ENCODE measurements around the gene PARP3. TPM values are rescaled to one million over a fixed set of nuclear protein-coding genes. Genes with fewer than 3 reads are reported as not detected.

PARP3 gene
- total RNA-seq, 1 donor from 2014 or later: 15.2 TPM

DNA sequence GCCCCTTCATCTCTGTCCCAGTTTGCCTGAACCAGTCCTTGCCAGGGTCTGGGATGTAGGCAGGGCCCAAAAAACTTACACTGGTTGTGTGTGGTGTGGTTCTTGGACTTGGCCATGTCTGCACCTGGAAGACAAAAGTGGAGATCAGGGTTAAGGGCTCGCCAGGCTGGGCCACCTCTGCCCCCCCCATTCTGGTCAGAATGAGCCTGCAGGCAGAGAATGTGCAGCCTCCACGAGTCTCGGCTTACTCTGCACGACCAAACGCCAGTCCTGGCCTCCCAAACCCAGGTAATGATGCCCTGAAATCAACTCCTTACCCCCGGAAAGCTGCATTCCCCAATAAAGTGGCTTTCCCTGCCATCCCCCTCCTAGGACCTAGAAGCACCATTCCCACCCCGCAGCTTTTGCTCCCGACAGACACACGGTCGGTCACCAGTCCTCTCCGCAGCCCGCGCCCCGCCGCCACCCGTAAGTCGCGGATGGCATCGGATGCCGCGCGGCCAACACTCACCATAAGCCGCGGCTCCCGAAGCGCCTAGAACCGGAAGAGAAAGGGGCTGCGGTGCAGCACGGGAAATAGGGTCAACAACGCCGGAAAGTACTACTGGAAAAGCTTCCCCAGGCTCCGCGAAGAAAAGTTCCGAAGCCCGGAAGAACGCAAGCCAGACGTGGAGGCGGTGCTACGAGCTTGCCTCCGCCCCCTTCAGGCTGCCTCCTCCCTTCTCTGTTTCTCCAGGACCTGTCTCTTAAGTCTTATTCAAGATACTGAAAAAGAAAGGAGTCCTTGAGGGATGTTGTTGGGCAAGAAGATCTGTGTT lies 53.4 kb downstream of the PARP3 start, which contains the start of gene RPL29:
TSS of gene RPL29 (minus strand) at position 550 of the 818 bp plus-strand sequence. CDS start at position 116, 434 bp downstream.
- intact Hi-C loops (cut with DNase I): loop anchor here (1.0 kb wide), 1 partner anchor 53 kb away; the partner anchor contains the start of gene PARP3

DNA sequence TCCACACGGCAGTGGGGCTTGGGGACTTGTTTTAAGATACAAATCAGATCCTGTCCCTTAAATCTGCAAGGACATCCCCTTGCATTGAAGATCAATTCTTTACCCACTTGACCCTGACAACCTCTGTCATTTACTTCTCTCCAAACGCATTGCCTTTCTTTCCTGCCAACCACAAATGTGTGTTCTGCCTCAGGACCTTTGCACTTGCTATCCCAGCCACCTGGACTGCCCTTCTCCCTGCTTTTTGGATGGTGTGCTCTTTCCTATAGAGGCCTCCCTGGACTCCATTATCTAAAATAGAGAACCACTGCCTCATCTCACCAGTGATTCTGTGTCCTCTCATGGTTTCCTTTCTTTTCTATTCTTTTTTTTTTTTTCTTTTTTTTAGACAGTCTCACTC lies 55.0 kb downstream of the PARP3 start:
- intact Hi-C loops (cut with DNase I): no loop called here

More for the DNA sequence above, 53.4 kb downstream of the PARP3 start, which contains the start of gene RPL29:
- peak; percentile 96 for DNase-seq (ENCODE audit: low spot score)

DNA sequence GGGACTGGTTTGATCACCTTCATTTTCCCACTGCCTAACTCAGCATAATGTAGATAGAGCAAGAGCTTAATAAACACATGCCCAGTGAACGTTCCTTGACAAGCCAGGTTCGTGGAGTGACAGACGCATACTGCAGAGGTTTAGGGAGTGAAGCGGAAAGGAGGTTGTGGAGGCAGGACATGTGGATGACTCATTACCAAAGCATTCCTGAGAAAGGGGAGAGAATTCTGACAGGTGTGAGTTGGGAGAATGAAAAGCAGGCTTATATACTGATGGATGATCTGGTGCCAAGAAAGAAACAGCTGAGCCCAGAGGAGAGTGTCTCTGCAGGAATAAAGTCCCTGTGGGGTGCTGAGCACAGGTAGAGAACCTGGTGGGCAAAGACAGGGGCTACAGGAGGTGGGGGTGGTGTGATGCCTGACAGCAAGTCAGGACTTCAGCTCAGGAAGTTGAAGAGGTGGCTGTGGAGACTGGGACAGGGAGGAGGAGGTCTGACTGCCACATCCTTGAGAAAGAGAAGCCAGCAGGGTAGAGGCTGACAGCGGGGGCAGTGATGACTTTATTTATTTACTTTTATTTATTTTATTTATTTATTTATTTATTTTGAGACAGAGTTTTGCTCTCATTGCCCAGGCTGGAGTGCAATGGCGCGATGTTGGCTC lies 55.9 kb downstream of the PARP3 start:
- intact Hi-C loops (cut with DNase I): no loop called here
- DNase-seq (ENCODE audit: low spot score): no peak

More for the DNA sequence above, 55.0 kb downstream of the PARP3 start:
- no peak for DNase-seq (ENCODE audit: low spot score)

Other genes with a start within 250 kb of the PARP3 start
- 0.30 TPM for gene GRM2, start 235.3 kb upstream of the PARP3 start, total RNA-seq
- gene IQCF6, start 163.1 kb upstream of the PARP3 start, total RNA-seq: not detected
- gene IQCF2, start 80.7 kb upstream of the PARP3 start, total RNA-seq: not detected
- not detected for gene IQCF5, start 66.8 kb upstream of the PARP3 start, total RNA-seq
- gene IQCF1, start 39.0 kb upstream of the PARP3 start, total RNA-seq: not detected
- gene RRP9, start 459 bp upstream of the PARP3 start, total RNA-seq: 9.7 TPM
- 0.16 TPM for gene GPR62, start 13.0 kb downstream of the PARP3 start, total RNA-seq
- 91.4 TPM for gene PCBP4, start 25.1 kb downstream of the PARP3 start, total RNA-seq
- 13.6 TPM for gene ABHD14B, start 31.7 kb downstream of the PARP3 start, total RNA-seq
- 12.5 TPM for gene ABHD14A, start 32.7 kb downstream of the PARP3 start, total RNA-seq
- gene ACY1, start 41.2 kb downstream of the PARP3 start, total RNA-seq: 20.3 TPM
- gene RPL29, start 53.5 kb downstream of the PARP3 start, total RNA-seq: 466 TPM
- 21.2 TPM for gene DUSP7, start 114.2 kb downstream of the PARP3 start, total RNA-seq
- 1.5 TPM for gene POC1A, start 212.1 kb downstream of the PARP3 start, total RNA-seq